Prostate gland (tissue), 2 donors: ENCODE data around the gene NEGR1. TPM values are rescaled to one million over a fixed set of nuclear protein-coding genes. Genes with fewer than 3 reads are reported as not detected.

Experiments used
- DNase-seq: peaks from one replicate; pipeline ENCODE4 v3.0.0-alpha.2; 2019; ENCODE audit warnings: low spot score
- H3K27ac ChIP-seq, 2 donors: fragments of 200-600 bp; sonication (generic); 2 replicates each; pipeline ENCODE4 v1.5.1; 2017 to 2019
- H3K27me3 ChIP-seq: fragments of 200-600 bp; sonication (generic); replicated peaks from 2 replicates; pipeline ENCODE4 v1.5.1; 2019; ENCODE audit not compliant: insufficient read depth
- H3K36me3 ChIP-seq, 2 donors: fragments of 200-600 bp; sonication (generic); 1 replicate in 1 of 2; 2 replicates in 1 of 2; pipeline versions ENCODE4 v1.5.1 to v1.8.1; 2017 to 2019
- H3K4me1 ChIP-seq: fragments of 200-600 bp; sonication (generic); replicated peaks from 2 replicates; pipeline ENCODE4 v1.5.1; 2019
- H3K4me3 ChIP-seq, 2 donors: fragments of 200-600 bp; sonication (generic); 2 replicates each; pipeline ENCODE4 v1.5.1; 2017 to 2019
- H3K9me3 ChIP-seq: fragments of 200-600 bp; sonication (generic); 2 replicates; pipeline ENCODE4 v1.5.1; 2017
- CTCF ChIP-seq, 4 experiments: fragments of 200-600 bp in 2 of 4; fragments of 450-650 bp in 2 of 4; sonication (generic) in 2 of 4; IDR thresholded peaks; 1 replicate in 3 of 4; 2 replicates in 1 of 4; pipeline ENCODE4 v1.5.1; 2016 to 2019; ENCODE audit warnings: antibody characterized with exemption in 4 of 4, mild to moderate bottlenecking in 2 of 4, moderate library complexity in 2 of 4
- POLR2A ChIP-seq: fragments of 450-650 bp; IDR thresholded peaks from one replicate; pipeline ENCODE4 v1.6.1; 2016; ENCODE audit warnings: antibody characterized with exemption, mild to moderate bottlenecking
- POLR2AphosphoS5 ChIP-seq: sonication (generic); formaldehyde crosslinking; IDR thresholded peaks from one replicate; pipeline ENCODE4 v1.6.1; 2017; ENCODE audit warnings: antibody characterized with exemption
- WGBS: methylation state at CpG from one replicate; pipeline ENCODE4 v1.1.5; 2018; 5-methylcytosine and 5-hydroxymethylcytosine counted together
- intact Hi-C: fragments of 100-400 bp; cut with DNase I; formaldehyde crosslinking; loops from one replicate; pipeline ENCODE4 v1.14.2; 2022
- total RNA-seq, 2 donors: library from RNA; depleted of rRNA; stranded (reverse); fragments of >200 nt; gene quantifications; one replicate each; pipeline ENCODE4 v1.1.0, GENCODE V29; 2016

The NEGR1 gene
- total RNA-seq, 2 donors from 2014 or later = 2.3 to 7.6 TPM

GRCh38 chr1:72150508-72150907 lies 131.8 kb downstream of the NEGR1 start:
- Histone ChIP-seq H3K27ac (no peak overlapping the region), H3K27me3 (no peaks in the 10 kb centered on the region), H3K4me3 (no peak overlapping the region), H3K4me1 (no peaks in the 10 kb centered on the region), H3K36me3 (no peaks in the 10 kb centered on the region), H3K9me3 (no peaks in the 10 kb centered on the region)
- no peak for DNase-seq
- intact Hi-C loops = no loop called here
- TF ChIP-seq CTCF (IDR thresholded peaks at IDR 0.05) = no peak
- TF ChIP-seq POLR2A = no peak
- no peak for TF ChIP-seq POLR2AphosphoS5

GRCh38 chr1:72141875-72142274 lies 140.5 kb downstream of the NEGR1 start:
- DNase-seq = no peak
- WGBS = 68% methylated on average over 4 of the region's 4 CpGs
- no peaks in the 10 kb centered on the region for H3K27me3 ChIP-seq
- TF ChIP-seq POLR2A (no peak), POLR2AphosphoS5 (no peak), CTCF (IDR thresholded peaks at IDR 0.05) (no peak)
- H3K36me3 ChIP-seq = no peaks in the 10 kb centered on the region
- H3K9me3 ChIP-seq = no peaks in the 10 kb centered on the region
- intact Hi-C loops = no loop called here
- no peak overlapping the region for H3K27ac ChIP-seq
- no peak overlapping the region for H3K4me3 ChIP-seq
- no peaks in the 10 kb centered on the region for H3K4me1 ChIP-seq

GRCh38 chr1:72140222-72140621 lies 142.1 kb downstream of the NEGR1 start:
- H3K4me3 ChIP-seq = no peak overlapping the region
- H3K27me3 ChIP-seq = no peaks in the 10 kb centered on the region
- TF ChIP-seq POLR2A (no peak), CTCF (IDR thresholded peaks at IDR 0.05) (no peak), POLR2AphosphoS5 (no peak)
- intact Hi-C loops = no loop called here
- WGBS = 68% methylated on average over 2 of the region's 2 CpGs
- H3K9me3 ChIP-seq = no peaks in the 10 kb centered on the region
- DNase-seq = no peak
- H3K4me1 ChIP-seq = no peaks in the 10 kb centered on the region
- no peak overlapping the region for H3K27ac ChIP-seq
- no peaks in the 10 kb centered on the region for H3K36me3 ChIP-seq

- Histone ChIP-seq H3K27me3 (no peaks in the 10 kb centered on the region), H3K4me3 (no peak overlapping the region), H3K4me1 (no peaks in the 10 kb centered on the region), H3K27ac (no peak overlapping the region), H3K9me3 (no peaks in the 10 kb centered on the region), H3K36me3 (no peaks in the 10 kb centered on the region)
- intact Hi-C loops = no loop called here
- TF ChIP-seq POLR2AphosphoS5 (no peak), CTCF (IDR thresholded peaks at IDR 0.05) (no peak), POLR2A (no peak)
- DNase-seq = no peak
- 88% methylated on average over 1 of the region's 1 CpG for WGBS
Measured at GRCh38 chr1:72137656-72138055, 144.7 kb downstream of the NEGR1 start.

- Histone ChIP-seq H3K27ac (no peak overlapping the region), H3K9me3 (no peaks in the 10 kb centered on the region), H3K36me3 (no peaks in the 10 kb centered on the region), H3K4me1 (no peaks in the 10 kb centered on the region), H3K27me3 (no peaks in the 10 kb centered on the region), H3K4me3 (no peak overlapping the region)
- TF ChIP-seq CTCF (IDR thresholded peaks at IDR 0.05) = no peak
- no peak for TF ChIP-seq POLR2A
- no peak for TF ChIP-seq POLR2AphosphoS5
- intact Hi-C loops = no loop called here
- DNase-seq = no peak
- WGBS = 79% methylated on average over 2 of the region's 2 CpGs
Measured at GRCh38 chr1:72129869-72130268, 152.5 kb downstream of the NEGR1 start.
